ENCODE data around the gene SPOCK2. TPM values are rescaled to one million over a fixed set of nuclear protein-coding genes. Genes with fewer than 3 reads are reported as not detected.

SPOCK2 gene
- polyA plus RNA-seq, 3 donors: 3.6 to 7.8 (median 5.2) TPM

GRCh38 chr10:72063703-72064391, 24.5 kb downstream of the SPOCK2 start:
- 80 to 89% (median 83%) methylated on average over 9 of the region's 9 CpGs for WGBS, 3 donors
- no peak overlapping the region for H3K27ac ChIP-seq (ENCODE audit: low read depth, low read length)

GRCh38 chr10:72062832-72063702, 25.3 kb downstream of the SPOCK2 start:
- WGBS, 3 donors: 93 to 95% (median 94%) methylated on average over 29 of the region's 29 CpGs
- no peak overlapping the region for H3K27ac ChIP-seq (ENCODE audit: low read depth, low read length)

GRCh38 chr10:72062382-72062781, 26.0 kb downstream of the SPOCK2 start:
- H3K27ac ChIP-seq (ENCODE audit: low read depth, low read length): no peak overlapping the region
- 85 to 94% (median 93%) methylated on average over 10 of the region's 10 CpGs for WGBS, 3 donors

- H3K27ac ChIP-seq (ENCODE audit: low read depth, low read length): no peak overlapping the region
- WGBS, 3 donors: 88 to 94% (median 93%) methylated on average over 8 to 9 of the region's 9 CpGs
Measured at GRCh38 chr10:72061930-72062329, 26.4 kb downstream of the SPOCK2 start.

- H3K27ac ChIP-seq (ENCODE audit: low read depth, low read length): no peak overlapping the region
- 85 to 89% (median 86%) methylated on average over 5 of the region's 5 CpGs for WGBS, 3 donors
Measured at GRCh38 chr10:72061491-72061890, 26.9 kb downstream of the SPOCK2 start.

GRCh38 chr10:72059843-72060822, 28.2 kb downstream of the SPOCK2 start:
- H3K27ac ChIP-seq (ENCODE audit: low read depth, low read length): no peak overlapping the region
- WGBS, 3 donors: 86 to 89% (median 88%) methylated on average over 19 of the region's 19 CpGs

GRCh38 chr10:72058989-72059842, 29.1 kb downstream of the SPOCK2 start:
- no peak overlapping the region for H3K27ac ChIP-seq (ENCODE audit: low read depth, low read length)
- 61 to 74% (median 61%) methylated on average over 21 of the region's 21 CpGs for WGBS, 3 donors

- WGBS, 3 donors: 91 to 95% (median 93%) methylated on average over 12 of the region's 12 CpGs
- H3K27ac ChIP-seq (ENCODE audit: low read depth, low read length): no peak overlapping the region
Measured at GRCh38 chr10:72058347-72058898, 29.9 kb downstream of the SPOCK2 start.

- no peak overlapping the region for H3K27ac ChIP-seq (ENCODE audit: low read depth, low read length)
- WGBS, 3 donors: 34 to 85% (median 85%) methylated on average over 25 of the region's 25 CpGs
Measured at GRCh38 chr10:72056932-72057751, 31.2 kb downstream of the SPOCK2 start.

GRCh38 chr10:72056113-72056512, 32.2 kb downstream of the SPOCK2 start:
- no peak overlapping the region for H3K27ac ChIP-seq (ENCODE audit: low read depth, low read length)
- WGBS, 3 donors: 56 to 93% (median 88%) methylated on average over 5 of the region's 5 CpGs

GRCh38 chr10:72053690-72054089, 34.7 kb downstream of the SPOCK2 start:
- no peak overlapping the region for H3K27ac ChIP-seq (ENCODE audit: low read depth, low read length)
- WGBS, 3 donors: 90 to 93% (median 92%) methylated on average over 7 of the region's 7 CpGs

- H3K27ac ChIP-seq (ENCODE audit: low read depth, low read length): no peak overlapping the region
- WGBS, 3 donors: 56 to 87% (median 63%) methylated on average over 3 of the region's 3 CpGs
Measured at GRCh38 chr10:72050873-72051272, 37.5 kb downstream of the SPOCK2 start.

- no peak overlapping the region for H3K27ac ChIP-seq (ENCODE audit: low read depth, low read length)
- 87 to 94% (median 88%) methylated on average over 5 of the region's 5 CpGs for WGBS, 3 donors
Measured at GRCh38 chr10:72049969-72050781, 38.2 kb downstream of the SPOCK2 start.

GRCh38 chr10:72049472-72049871, 38.9 kb downstream of the SPOCK2 start:
- WGBS, 3 donors: 84 to 96% (median 85%) methylated on average over 1 of the region's 1 CpG

GRCh38 chr10:72048450-72049124, 39.8 kb downstream of the SPOCK2 start:
- 23 to 31% (median 29%) methylated on average over 12 of the region's 12 CpGs for WGBS, 3 donors
- no peak overlapping the region for H3K27ac ChIP-seq (ENCODE audit: low read depth, low read length)

More at GRCh38 chr10:72049472-72049871, 38.9 kb downstream of the SPOCK2 start:
- no peak overlapping the region for H3K27ac ChIP-seq (ENCODE audit: low read depth, low read length)
